K562 (cell line): ENCODE results near the gene SYF2. TPM values are rescaled to one million over a fixed set of nuclear protein-coding genes. Genes with fewer than 3 reads are reported as not detected.
A peak's percentile ranks its signal among the peaks of the same experiment; 100 is the strongest.

Experiments
- COPS2 ChIP-seq: fragments of 450-650 bp; conservative IDR thresholded peaks from 2 replicates; pipeline ENCODE4 v1.6.1; 2016; ENCODE audit warnings: mild to moderate bottlenecking, moderate library complexity
- E2F4 ChIP-seq: sonication (generic); formaldehyde crosslinking; IDR thresholded peaks from 2 replicates; pipeline ENCODE4 v1.8.0; 2022; ENCODE audit warnings: mild to moderate bottlenecking, low read depth, missing genetic modification reagents
- FUS ChIP-seq: fragments of 200-400 bp; formaldehyde crosslinking; optimal IDR thresholded peaks from 2 replicates; pipeline ENCODE3; 2017; ENCODE audit warnings: low read depth, low read length
- KAT2B ChIP-seq: IDR thresholded peaks from one replicate; pipeline ENCODE4 v1.6.1; 2012; ENCODE audit warnings: low read depth, mild to moderate bottlenecking, control low read depth, inconsistent platforms, low read length, moderate library complexity
- NELFE ChIP-seq: IDR thresholded peaks from 2 replicates; pipeline ENCODE4 v1.6.1; 2011; ENCODE audit warnings: mild to moderate bottlenecking; ENCODE audit not compliant: insufficient read depth, insufficient read length
- PML ChIP-seq: IDR thresholded peaks from 2 replicates; pipeline ENCODE4 v1.6.1; 2012; ENCODE audit warnings: low read length, inconsistent platforms
- RCOR1 ChIP-seq, 2 experiments: IDR thresholded peaks; 2 replicates each; pipeline ENCODE4 v1.6.1; 2012; ENCODE audit warnings: low read depth in 2 of 2, low read length in 2 of 2, borderline replicate concordance in 1 of 2, improper control_type of control experiment in 1 of 2
- SAP30 ChIP-seq: fragments of 200-600 bp; sonication (generic); IDR thresholded peaks from 2 replicates; pipeline ENCODE4 v1.6.1; 2012; ENCODE audit warnings: borderline replicate concordance, low read depth, mild to moderate bottlenecking, moderate library complexity, low read length, control low read depth, inconsistent platforms; ENCODE audit not compliant: insufficient read depth, poor library complexity, severe bottlenecking
- SPI1 ChIP-seq: IDR thresholded peaks from 2 replicates; pipeline ENCODE4 v1.6.1; 2011; ENCODE audit warnings: low read depth, low read length, control low read depth, borderline replicate concordance
- TCF3 ChIP-seq: sonication (generic); formaldehyde crosslinking; IDR thresholded peaks from 2 replicates; pipeline ENCODE4 v1.4.0; 2020; ENCODE audit warnings: mild to moderate bottlenecking, missing genetic modification reagents
- WHSC1 ChIP-seq: IDR thresholded peaks from one replicate; pipeline ENCODE4 v1.6.1; 2012; ENCODE audit warnings: low read length, control low read depth, inconsistent platforms
- YBX1 ChIP-seq: fragments of 450-650 bp; IDR thresholded peaks from 2 replicates; pipeline ENCODE4 v1.7.1; 2016; ENCODE audit warnings: mild to moderate bottlenecking
- ZNF212 ChIP-seq: fragments of 450-650 bp; formaldehyde crosslinking; IDR thresholded peaks from 2 replicates; pipeline ENCODE4 v1.4.0; 2020; ENCODE audit warnings: mild to moderate bottlenecking
- ZNF398 ChIP-seq: fragments of 250-450 bp; sonication (Bioruptor Pico); IDR thresholded peaks from 2 replicates; pipeline ENCODE4 v1.8.0; 2021; ENCODE audit warnings: moderate library complexity, mild to moderate bottlenecking, inconsistent platforms
- ZNF407 ChIP-seq: fragments of 450-650 bp; IDR thresholded peaks from 2 replicates; pipeline ENCODE4 v1.6.1; 2016; ENCODE audit warnings: low read depth
- ZNF780A ChIP-seq: fragments of 250-450 bp; sonication (Bioruptor Pico); IDR thresholded peaks from 2 replicates; pipeline ENCODE4 v1.5.0; 2021; ENCODE audit warnings: mild to moderate bottlenecking
- polyA plus RNA-seq, 8 experiments: library from polyadenylated mRNA; depleted of rRNA in 4 of 8; stranded (reverse) in 5 of 8; unstranded in 3 of 8; fragments of >200 nt; fragmentation: Nextera tagmentation in 2 of 8; fragmentation: Illumina TruSeq in 1 of 8; extraction: Ambion mirVana in 2 of 8; extraction: Trizol in 1 of 8; gene quantifications; 2 replicates each; pipeline versions ENCODE4 v1.2.1 to v1.2.3, GENCODE V29; 2011 to 2014; ENCODE audit warnings: inconsistent platforms in 1 of 8, missing spikeins in 1 of 8
- total RNA-seq, 7 experiments: library from RNA; depleted of rRNA in 6 of 7; stranded (reverse); fragments of >200 nt in 6 of 7; fragmentation: Illumina TruSeq in 2 of 7; extraction: Trizol in 2 of 7; gene quantifications; 2 replicates each; pipeline versions ENCODE4 v1.2.1 to v1.2.3, GENCODE V29; 2011 to 2021; ENCODE audit warnings: low replicate concordance in 1 of 7

SYF2 gene
- total and polyA plus RNA-seq, 9 of the 15 experiments (the other 6 are each of a cell fraction or from before 2014, with no cell fraction given): 20.9 to 69.0 (median 43.2) TPM

DNA sequence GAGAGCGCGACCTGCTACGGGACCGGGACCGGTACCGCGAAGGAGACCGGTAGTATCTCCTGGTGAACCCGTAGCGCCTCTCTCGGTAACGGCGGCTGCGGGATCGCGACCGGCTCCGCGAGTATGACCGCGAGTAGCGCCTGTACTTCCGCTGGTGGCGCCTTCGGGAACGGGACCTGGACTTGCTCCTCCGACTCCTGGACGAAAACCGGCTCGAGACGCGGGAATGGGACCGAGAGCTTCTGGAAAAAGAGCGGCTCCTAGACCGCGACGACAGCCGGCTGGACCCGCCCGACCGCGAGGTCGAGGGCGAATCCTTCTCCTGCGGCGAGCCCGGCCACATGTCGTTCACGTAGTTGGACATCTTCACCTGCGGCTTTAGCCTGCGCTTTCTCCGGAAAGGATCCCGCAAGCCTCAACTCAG is 14.3 kb upstream of the SYF2 start (continued):
- TF ChIP-seq COPS2: no peak
- no peak for TF ChIP-seq SPI1
- no peak for TF ChIP-seq ZNF398 (CRISPR knock-in tag)
- TF ChIP-seq WHSC1: no peak
- no peak for TF ChIP-seq RCOR1 (IDR thresholded peaks at IDR 0.05; ENCODE audit: borderline replicate concordance in 1 of 2, low read depth in 2 of 2, low read length in 2 of 2)
- TF ChIP-seq SAP30: peak; percentile 90
- no peak for TF ChIP-seq NELFE
- no peak for TF ChIP-seq ZNF212 (CRISPR knock-in tag)
- TF ChIP-seq KAT2B: no peak
- no peak for TF ChIP-seq ZNF780A (CRISPR knock-in tag)
- TF ChIP-seq TCF3 (CRISPR knock-in tag): no peak
- no peak for TF ChIP-seq FUS
- TF ChIP-seq PML: no peak
- TF ChIP-seq E2F4 (CRISPR knock-in tag): no peak
- TF ChIP-seq ZNF407: no peak
- TF ChIP-seq YBX1: no peak
